ENCODE results near the gene EVA1A. TPM values are rescaled to one million over a fixed set of nuclear protein-coding genes. Genes with fewer than 3 reads are reported as not detected.

Gene EVA1A
- total RNA-seq, 1 experiment from 2014 or later: 0.68 TPM

DNA sequence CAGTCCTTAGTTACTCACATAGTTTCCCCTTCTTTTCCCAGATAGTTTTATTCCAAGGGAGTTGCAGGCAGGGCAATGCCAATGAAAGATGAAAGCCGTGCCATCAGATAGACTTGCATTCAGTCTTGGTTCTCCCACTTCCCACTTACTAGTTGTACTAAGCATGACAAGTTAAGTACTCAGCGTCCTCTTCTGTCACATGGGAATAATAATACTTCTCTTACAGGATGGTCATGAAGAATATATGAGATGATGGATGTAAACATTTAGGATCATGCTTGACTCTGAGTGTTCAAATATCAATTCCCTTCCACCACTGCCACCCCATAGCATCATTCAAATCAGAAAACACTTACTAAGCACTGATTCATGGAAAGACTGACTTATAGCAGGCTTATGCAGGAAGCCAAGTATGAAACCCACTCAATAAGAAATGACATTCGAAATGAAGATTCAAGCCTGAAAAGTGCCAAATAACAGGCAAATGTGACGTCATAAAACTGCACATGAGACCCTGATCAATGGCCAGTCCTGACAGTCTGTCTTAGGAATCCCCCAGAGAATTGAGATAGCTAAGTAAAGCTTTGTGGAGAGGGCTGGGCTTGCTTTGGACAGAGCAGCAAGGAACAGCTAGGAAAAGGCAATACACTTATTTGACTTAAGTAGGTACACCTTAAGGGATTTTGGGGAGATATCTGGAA, 11.1 kb upstream of the EVA1A start:
- Mint-ChIP-seq H3K27me3 (ENCODE audit: low read depth) (peaks cover 4% of the 10 kb centered on the region), H3K9me3 (no peaks in the 10 kb centered on the region), H3K27ac (no peak overlapping the region), H3K4me3 (no peak overlapping the region), H3K4me1 (peaks cover 5 to 7% of the 10 kb centered on the region in 2 experiments; a peak in 3 of 4 replicates), H3K36me3 (ENCODE audit: insufficient read depth in 1 of 3, low read depth in 3 of 3) (no peaks in the 10 kb centered on the region)
- WGBS (ENCODE audit: extremely low coverage, insufficient read length, low lambda C conversion rate): no CpG with 5 or more reads among the region's 4 CpGs
- H3K23ac ChIP-seq (ENCODE audit: insufficient read length, low read depth, low read length): no peak overlapping the region
- H2BK120ac ChIP-seq (ENCODE audit: low read depth, low read length, poor library complexity, severe bottlenecking): no peak overlapping the region
- H3K27ac ChIP-seq (ENCODE audit: insufficient read length, low read depth, low read length): no peak overlapping the region
- no peak overlapping the region for H3K18ac ChIP-seq (ENCODE audit: insufficient read length, low read depth, low read length)
- no peak overlapping the region for H3K9ac ChIP-seq (ENCODE audit: extremely low read depth, insufficient read length, low read length)
- no peaks in the 10 kb centered on the region for H3K79me2 ChIP-seq (ENCODE audit: insufficient read depth, low read length)
- no peak overlapping the region for H3K4me2 ChIP-seq (ENCODE audit: insufficient read depth, insufficient read length, low read length)
- no peak for DNase-seq
- H2AFZ ChIP-seq (ENCODE audit: low read length): no peak overlapping the region
- no peak overlapping the region for H4K91ac ChIP-seq (ENCODE audit: insufficient read length, low read depth, low read length)
- H4K8ac ChIP-seq (replicated peaks; ENCODE audit: insufficient read length, low read depth, low read length): no peak overlapping the region
- no peak overlapping the region for H2AK5ac ChIP-seq (ENCODE audit: insufficient read length, low read length)
- no peak overlapping the region for H3K56ac ChIP-seq (ENCODE audit: insufficient read length, low read depth, low read length)
- no peak overlapping the region for H2BK15ac ChIP-seq (ENCODE audit: low read depth, low read length)
- no peaks in the 10 kb centered on the region for H4K20me1 ChIP-seq (ENCODE audit: control insufficient read depth, insufficient read depth, insufficient read length)
- no peak overlapping the region for H3K4ac ChIP-seq (ENCODE audit: low read depth, low read length)
- TF ChIP-seq, protein P1, sequence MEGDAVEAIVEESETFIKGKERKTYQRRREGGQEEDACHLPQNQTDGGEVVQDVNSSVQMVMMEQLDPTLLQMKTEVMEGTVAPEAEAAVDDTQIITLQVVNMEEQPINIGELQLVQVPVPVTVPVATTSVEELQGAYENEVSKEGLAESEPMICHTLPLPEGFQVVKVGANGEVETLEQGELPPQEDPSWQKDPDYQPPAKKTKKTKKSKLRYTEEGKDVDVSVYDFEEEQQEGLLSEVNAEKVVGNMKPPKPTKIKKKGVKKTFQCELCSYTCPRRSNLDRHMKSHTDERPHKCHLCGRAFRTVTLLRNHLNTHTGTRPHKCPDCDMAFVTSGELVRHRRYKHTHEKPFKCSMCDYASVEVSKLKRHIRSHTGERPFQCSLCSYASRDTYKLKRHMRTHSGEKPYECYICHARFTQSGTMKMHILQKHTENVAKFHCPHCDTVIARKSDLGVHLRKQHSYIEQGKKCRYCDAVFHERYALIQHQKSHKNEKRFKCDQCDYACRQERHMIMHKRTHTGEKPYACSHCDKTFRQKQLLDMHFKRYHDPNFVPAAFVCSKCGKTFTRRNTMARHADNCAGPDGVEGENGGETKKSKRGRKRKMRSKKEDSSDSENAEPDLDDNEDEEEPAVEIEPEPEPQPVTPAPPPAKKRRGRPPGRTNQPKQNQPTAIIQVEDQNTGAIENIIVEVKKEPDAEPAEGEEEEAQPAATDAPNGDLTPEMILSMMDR (conservative IDR thresholded peaks at IDR 0.05): no peak
- no peaks in the 10 kb centered on the region for H3K27me3 ChIP-seq (ENCODE audit: insufficient read depth, low read length)
- H2BK5ac ChIP-seq (ENCODE audit: insufficient read length, low read length): no peak overlapping the region
- no peaks in the 10 kb centered on the region for H3K4me1 ChIP-seq (ENCODE audit: insufficient read depth, low read length)
- H3K14ac ChIP-seq (ENCODE audit: insufficient read depth, low read length): no peak overlapping the region
- H4K5ac ChIP-seq (ENCODE audit: insufficient read length, low read depth, low read length): no peak overlapping the region
- H3K79me1 ChIP-seq (ENCODE audit: insufficient read depth, low read depth, low read length, poor library complexity, severe bottlenecking): no peaks in the 10 kb centered on the region
- no peaks in the 10 kb centered on the region for H3K23me2 ChIP-seq (ENCODE audit: insufficient read length, low read depth, low read length, poor library complexity, severe bottlenecking)
- no peaks in the 10 kb centered on the region for H3K9me3 ChIP-seq (ENCODE audit: control insufficient read depth, low read depth, low read length)
- H3T11ph ChIP-seq (ENCODE audit: low read length): no peak overlapping the region
- no peak overlapping the region for H2BK12ac ChIP-seq (ENCODE audit: insufficient read length, low read depth, low read length)
- no peak overlapping the region for H2BK20ac ChIP-seq (ENCODE audit: low read depth, low read length, poor library complexity, severe bottlenecking)

Data from H9 (cell line).